GM12878 (cell line): Measurements from ENCODE around the gene BCL2. TPM values are rescaled to one million over a fixed set of nuclear protein-coding genes. Genes with fewer than 3 reads are reported as not detected.

Source experiments
- ATAC-seq: fragments of 200-7000 bp; cut with Tn5 transposase; 3 replicates; pipeline ENCODE4 v1.9.1; 2020; ENCODE audit warnings: mild to moderate bottlenecking, moderate library complexity
- BruUV-seq: library from RNA; stranded (reverse); fragments of 400-500 nt; replicated peaks from 2 replicates; lab custom pipeline; 2021; lab: Mats Ljungman, UMichigan
- CTCF ChIA-PET: fragments of 300-600 bp; sonication (Branson Sonifier 250); formaldehyde crosslinking; extraction: SDS; loops from one replicate; lab custom pipeline; 2021; ENCODE audit warnings: inconsistent platforms; lab: Yijun Ruan, JAX
- POLR2A ChIA-PET: fragments of 350-600 bp; formaldehyde crosslinking; extraction: SDS; loops from one replicate; lab custom pipeline; 2021; ENCODE audit warnings: inconsistent platforms; lab: Charles Lee
- RAD21 ChIA-PET: fragments of 300-600 bp; sonication (Branson Sonifier 250); formaldehyde crosslinking; loops from one replicate; lab custom pipeline; 2023; ENCODE audit warnings: antibody characterized with exemption; ENCODE audit not compliant: unreplicated experiment; lab: Charles Lee
- SMC1A ChIA-PET: fragments of 300-600 bp; sonication (Branson Sonifier 250); formaldehyde crosslinking; loops from one replicate; lab custom pipeline; 2023; ENCODE audit not compliant: unreplicated experiment, uncharacterized antibody; lab: Charles Lee
- DNase-seq: peaks from one replicate; pipeline ENCODE4 v3.0.0-alpha.2; 2011; ENCODE audit warnings: low read depth, low spot score
- FAIRE-seq: peaks from 3 replicates; lab custom pipeline; 2011; peaks lifted over from hg19 to GRCh38; lab: Jason Lieb, UNC
- H2AFZ ChIP-seq: 2 replicates; pipeline ENCODE4 v1.6.0; 2011; ENCODE audit warnings: low read depth, low read length, control low read depth; ENCODE audit not compliant: control insufficient read depth
- H3K27ac ChIP-seq: 2 replicates; pipeline ENCODE4 v1.5.1; 2011; ENCODE audit warnings: control low read depth; ENCODE audit not compliant: control insufficient read depth, insufficient read depth
- H3K27me3 ChIP-seq, 2 experiments: replicated peaks in 1 of 2; 2 replicates each; pipeline versions ENCODE4 v1.6.0 to v1.6.1; 2011; ENCODE audit warnings: low read length in 1 of 2; ENCODE audit not compliant: control insufficient read depth in 2 of 2, insufficient read depth in 2 of 2
- H3K36me3 ChIP-seq, 2 experiments: 2 replicates each; pipeline ENCODE4 v1.5.1; 2011; ENCODE audit warnings: low read length in 1 of 2; ENCODE audit not compliant: control insufficient read depth in 2 of 2, insufficient read depth in 2 of 2
- H3K4me1 ChIP-seq: 2 replicates; pipeline ENCODE4 v1.6.1; 2011; ENCODE audit warnings: mild to moderate bottlenecking, low read length, moderate library complexity, mixed read lengths; ENCODE audit not compliant: control insufficient read depth, insufficient read depth
- H3K4me2 ChIP-seq: 2 replicates; pipeline ENCODE4 v1.6.0; 2011; ENCODE audit warnings: control low read depth; ENCODE audit not compliant: control insufficient read depth, insufficient read depth
- H3K4me3 ChIP-seq: fragments of 200-600 bp; sonication (generic); 2 replicates; pipeline ENCODE4 v1.5.1; 2016
- H3K79me2 ChIP-seq: 2 replicates; pipeline ENCODE4 v1.6.0; 2011; ENCODE audit warnings: low read length; ENCODE audit not compliant: control insufficient read depth, insufficient read depth
- H3K9ac ChIP-seq: 2 replicates; pipeline ENCODE4 v1.8.0; 2011; ENCODE audit warnings: low read length, control low read depth, mixed read lengths; ENCODE audit not compliant: control insufficient read depth, insufficient read depth
- H3K9me3 ChIP-seq: replicated peaks from 3 replicates; pipeline ENCODE4 v1.5.1; 2011; ENCODE audit warnings: mild to moderate bottlenecking, low read length; ENCODE audit not compliant: control insufficient read depth, insufficient read depth
- H4K20me1 ChIP-seq: 2 replicates; pipeline ENCODE4 v1.6.0; 2011; ENCODE audit not compliant: control insufficient read depth, insufficient read depth
- BCL3 ChIP-seq: IDR thresholded peaks from 2 replicates; pipeline ENCODE4 v1.6.1; 2011; ENCODE audit warnings: borderline replicate concordance, low read depth, mild to moderate bottlenecking, moderate library complexity, low read length; ENCODE audit not compliant: insufficient read depth, poor library complexity, severe bottlenecking
- EP300 ChIP-seq, 2 experiments: fragments of 150-350 bp in 1 of 2; IDR thresholded peaks; 2 replicates each; pipeline ENCODE4 v1.6.1; 2011 to 2012; ENCODE audit warnings: low read depth in 2 of 2, low read length in 2 of 2, borderline replicate concordance in 1 of 2, improper control_type of control experiment in 1 of 2, inconsistent platforms in 1 of 2; ENCODE audit not compliant: control insufficient read depth in 1 of 2
- IRF4 ChIP-seq: IDR thresholded peaks from 2 replicates; pipeline ENCODE4 v1.6.1; 2011; ENCODE audit warnings: low read depth, low read length
- LARP7 ChIP-seq: fragments of 450-650 bp; IDR thresholded peaks from 2 replicates; pipeline ENCODE4 v1.6.1; 2017; ENCODE audit warnings: mild to moderate bottlenecking
- MEF2A ChIP-seq: IDR thresholded peaks from 2 replicates; pipeline ENCODE4 v1.6.1; 2011; ENCODE audit warnings: low read depth, mild to moderate bottlenecking, low read length, moderate library complexity; ENCODE audit not compliant: insufficient read depth
- PBX3 ChIP-seq: IDR thresholded peaks from 2 replicates; pipeline ENCODE4 v1.6.1; 2011; ENCODE audit warnings: mild to moderate bottlenecking, low read depth, low read length, moderate library complexity; ENCODE audit not compliant: insufficient replicate concordance
- POLR2A ChIP-seq: IDR thresholded peaks from 2 replicates; pipeline ENCODE4 v1.6.1; 2011; ENCODE audit warnings: low read depth, mild to moderate bottlenecking, low read length
- PRDM15 ChIP-seq: fragments of 450-650 bp; formaldehyde crosslinking; IDR thresholded peaks from 2 replicates; pipeline ENCODE4 v1.4.0; 2020; ENCODE audit warnings: mild to moderate bottlenecking, moderate library complexity
- SP1 ChIP-seq: IDR thresholded peaks from one replicate; pipeline ENCODE4 v1.6.1; 2011; ENCODE audit warnings: low read depth, low read length
- SPI1 ChIP-seq: IDR thresholded peaks from 2 replicates; pipeline ENCODE4 v1.6.1; 2011; ENCODE audit warnings: low read depth, mild to moderate bottlenecking, low read length, moderate library complexity, borderline replicate concordance; ENCODE audit not compliant: insufficient read depth
- YY1 ChIP-seq: IDR thresholded peaks from 2 replicates; pipeline ENCODE4 v1.6.1; 2011; ENCODE audit warnings: low read depth, mild to moderate bottlenecking, low read length
- ZSCAN29 ChIP-seq: fragments of 450-650 bp; IDR thresholded peaks from 2 replicates; pipeline ENCODE4 v1.6.1; 2017; ENCODE audit warnings: mild to moderate bottlenecking, moderate library complexity
- WGBS: methylation state at CpG from one replicate; pipeline ENCODE4 v1.1.6; 2016; ENCODE audit warnings: low lambda C conversion rate; ENCODE audit not compliant: insufficient replicate concordance, insufficient coverage; ENCODE audit errors: missing lambda C conversion rate; 5-methylcytosine and 5-hydroxymethylcytosine counted together
- in situ Hi-C: fragments of 300-500 bp; cut with MboI; formaldehyde crosslinking; loops from 9 replicates; pipeline ENCODE4 v1.14.3; 2018; ENCODE audit warnings: mixed read lengths
- intact Hi-C: fragments of 100-400 bp; cut with micrococcal nuclease; formaldehyde crosslinking; loops from one replicate; pipeline ENCODE4 v1.14.2; 2022; ENCODE audit not compliant: unreplicated experiment
- polyA plus RNA-seq, 11 experiments: library from polyadenylated mRNA; depleted of rRNA in 4 of 11; unstranded in 6 of 11; stranded (reverse) in 5 of 11; fragments of >200 nt; fragmentation: Nextera tagmentation in 4 of 11; fragmentation: Illumina TruSeq in 1 of 11; extraction: Ambion mirVana in 4 of 11; extraction: Trizol in 1 of 11; gene quantifications; 1 replicate in 1 of 11; 2 replicates in 10 of 11; pipeline versions ENCODE4 v1.2.1 to v1.2.3, GENCODE V29; 2011 to 2016; ENCODE audit warnings: inconsistent platforms in 2 of 11, missing spikeins in 2 of 11, low read depth in 1 of 11
- total RNA-seq, 4 experiments: library from RNA; depleted of rRNA in 3 of 4; stranded (reverse); fragments of >200 nt in 3 of 4; fragmentation: Illumina TruSeq in 1 of 4; extraction: Trizol in 1 of 4; gene quantifications; 2 replicates each; pipeline versions ENCODE4 v1.2.1 to v1.2.3, GENCODE V29; 2013 to 2021
- TF ChIP-seq, protein P1 (sequence below): fragments of 450-650 bp; IDR thresholded peaks from 2 replicates; pipeline ENCODE4 v1.6.1; 2017; ENCODE audit warnings: antibody characterized with exemption, mild to moderate bottlenecking, moderate library complexity

The BCL2 gene
- total and polyA plus RNA-seq, 10 of the 15 experiments (the other 5 are each of a cell fraction or from before 2014, with no cell fraction given), result 4.1 to 47.8 (median 19.3) TPM

DNA sequence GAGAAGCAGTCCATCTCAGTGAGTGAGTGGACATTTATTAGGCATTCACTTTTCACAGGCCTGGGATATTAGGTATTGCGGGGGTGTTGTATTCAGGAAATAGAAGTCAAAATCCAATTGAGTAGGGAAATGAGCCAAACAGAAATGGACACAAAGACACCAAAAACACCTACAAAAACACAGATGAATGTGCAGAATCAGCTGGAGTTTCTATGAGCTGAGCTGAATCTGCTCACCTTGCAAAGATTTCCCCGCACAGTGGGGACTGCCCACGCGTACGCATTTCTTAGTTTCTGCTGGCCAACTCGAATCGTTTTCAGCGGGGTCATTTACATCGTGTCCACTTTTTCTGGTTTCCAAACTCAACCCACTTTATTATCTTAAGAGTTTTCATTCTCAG is 160.0 kb downstream of the BCL2 start:
- intact Hi-C loops, result loop anchor here (1.0 to 5.0 kb wide), 2 partner anchors 33 to 159 kb away; no protein-coding TSS in a partner anchor
- Histone ChIP-seq H4K20me1 (no peaks in the 10 kb centered on the region), H3K27me3 (no peaks in the 10 kb centered on the region), H3K9me3 (no peaks in the 10 kb centered on the region), H3K36me3 (no peaks in the 10 kb centered on the region), H3K4me2 (peak overlapping the region; percentile 99), H3K27ac (peak overlapping the region; percentile 100), H3K9ac (peak overlapping the region; percentile 97), H2AFZ (no peak overlapping the region), H3K4me1 (peaks cover 79% of the 10 kb centered on the region), H3K79me2 (peaks cover 81% of the 10 kb centered on the region), H3K4me3 (peak overlapping the region; percentile 76)
- DNase-seq (peak; percentile 67), FAIRE-seq (no peak), ATAC-seq (peak; percentile 6)
- ChIA-PET POLR2A (interaction anchor here (1.0 to 11.7 kb wide), 4 partner anchors 22 to 159 kb away, joined by 3 to 278 read pairs (median 106); partner anchors contain the start of gene BCL2), RAD21 (interaction anchor here (0.7 to 14.5 kb wide), 6 partner anchors 9 to 159 kb away, joined by 3 to 463 read pairs (median 60); partner anchors contain the start of gene BCL2), CTCF (interaction anchor here (1.4 to 18.1 kb wide), 5 partner anchors 22 to 158 kb away, joined by 3 to 416 read pairs (median 32); no protein-coding TSS in a partner anchor), SMC1A (interaction anchor here (0.6 to 13.4 kb wide), 14 partner anchors 14 to 180 kb away, joined by 3 to 453 read pairs (median 3); partner anchors contain the start of gene BCL2)
- no TSS peak for BruUV-seq
- in situ Hi-C loops, result no loop called here
- under 1% methylated on average over 9 of the region's 9 CpGs for WGBS
- TF ChIP-seq, protein P1, sequence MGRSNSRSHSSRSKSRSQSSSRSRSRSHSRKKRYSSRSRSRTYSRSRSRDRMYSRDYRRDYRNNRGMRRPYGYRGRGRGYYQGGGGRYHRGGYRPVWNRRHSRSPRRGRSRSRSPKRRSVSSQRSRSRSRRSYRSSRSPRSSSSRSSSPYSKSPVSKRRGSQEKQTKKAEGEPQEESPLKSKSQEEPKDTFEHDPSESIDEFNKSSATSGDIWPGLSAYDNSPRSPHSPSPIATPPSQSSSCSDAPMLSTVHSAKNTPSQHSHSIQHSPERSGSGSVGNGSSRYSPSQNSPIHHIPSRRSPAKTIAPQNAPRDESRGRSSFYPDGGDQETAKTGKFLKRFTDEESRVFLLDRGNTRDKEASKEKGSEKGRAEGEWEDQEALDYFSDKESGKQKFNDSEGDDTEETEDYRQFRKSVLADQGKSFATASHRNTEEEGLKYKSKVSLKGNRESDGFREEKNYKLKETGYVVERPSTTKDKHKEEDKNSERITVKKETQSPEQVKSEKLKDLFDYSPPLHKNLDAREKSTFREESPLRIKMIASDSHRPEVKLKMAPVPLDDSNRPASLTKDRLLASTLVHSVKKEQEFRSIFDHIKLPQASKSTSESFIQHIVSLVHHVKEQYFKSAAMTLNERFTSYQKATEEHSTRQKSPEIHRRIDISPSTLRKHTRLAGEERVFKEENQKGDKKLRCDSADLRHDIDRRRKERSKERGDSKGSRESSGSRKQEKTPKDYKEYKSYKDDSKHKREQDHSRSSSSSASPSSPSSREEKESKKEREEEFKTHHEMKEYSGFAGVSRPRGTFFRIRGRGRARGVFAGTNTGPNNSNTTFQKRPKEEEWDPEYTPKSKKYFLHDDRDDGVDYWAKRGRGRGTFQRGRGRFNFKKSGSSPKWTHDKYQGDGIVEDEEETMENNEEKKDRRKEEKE, result no peak
- 0 out of 2 replicates have a peak, but pooled peaks have one; percentile 40 for TF ChIP-seq YY1
- TF ChIP-seq PRDM15 (CRISPR knock-in tag), result no peak
- peak; percentile 67 to 71; a peak in 3 of 4 replicates for TF ChIP-seq EP300 (IDR thresholded peaks at IDR 0.05; ENCODE audit: borderline replicate concordance in 1 of 2, control insufficient read depth in 1 of 2, low read depth in 2 of 2, low read length in 2 of 2)
- TF ChIP-seq ZSCAN29, result no peak
- TF ChIP-seq LARP7, result no peak
- 0 out of 2 replicates have a peak, but pooled peaks have one; percentile 28 for TF ChIP-seq SPI1
- peak; percentile 21; the same call in 1 of the 2 replicates for TF ChIP-seq MEF2A
- TF ChIP-seq IRF4, result peak; percentile 56
- peak; percentile 9 for TF ChIP-seq PBX3
- peak; percentile 66 for TF ChIP-seq SP1
- TF ChIP-seq BCL3, result peak; percentile 75
- TF ChIP-seq POLR2A, result peak; percentile 48
